GM19239 (cell line): ENCODE data around the gene PTGFRN.

Source experiments
- DNase-seq: peaks from one replicate; pipeline ENCODE4 v3.0.0; 2011; ENCODE audit warnings: low spot score; ENCODE audit not compliant: insufficient read length
- FAIRE-seq: peaks from 2 replicates; lab custom pipeline; 2011; peaks lifted over from hg19 to GRCh38; lab: Jason Lieb, UNC

Gene PTGFRN

DNA sequence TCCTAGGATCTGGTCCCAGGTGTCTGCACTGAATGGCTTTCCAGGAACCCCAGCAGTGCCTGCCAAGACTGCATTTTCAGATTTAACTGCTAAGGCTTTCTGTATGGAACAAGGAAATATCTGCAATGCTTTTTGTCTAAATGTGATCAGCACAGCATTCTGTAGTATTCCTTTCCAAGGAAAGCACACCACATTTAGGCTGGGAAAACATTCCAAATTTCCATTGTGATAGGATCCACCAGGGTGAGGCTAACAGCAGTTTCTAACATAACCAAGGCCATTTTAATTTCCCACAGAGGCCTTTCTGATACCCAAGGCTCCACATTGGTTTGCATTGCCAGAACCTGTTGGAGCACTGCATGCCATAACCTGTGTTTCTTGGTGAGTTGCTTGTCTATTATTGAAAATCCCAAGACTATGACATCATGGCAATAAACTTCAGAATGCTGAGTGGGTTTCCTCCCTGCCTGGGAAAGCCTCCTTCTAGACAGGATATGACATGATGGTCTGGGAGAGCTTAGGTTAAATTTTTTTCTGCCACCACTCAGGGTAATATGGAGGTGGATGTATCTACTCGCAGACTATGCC is 23.3 kb upstream of the PTGFRN start:
- FAIRE-seq = no peak

DNA sequence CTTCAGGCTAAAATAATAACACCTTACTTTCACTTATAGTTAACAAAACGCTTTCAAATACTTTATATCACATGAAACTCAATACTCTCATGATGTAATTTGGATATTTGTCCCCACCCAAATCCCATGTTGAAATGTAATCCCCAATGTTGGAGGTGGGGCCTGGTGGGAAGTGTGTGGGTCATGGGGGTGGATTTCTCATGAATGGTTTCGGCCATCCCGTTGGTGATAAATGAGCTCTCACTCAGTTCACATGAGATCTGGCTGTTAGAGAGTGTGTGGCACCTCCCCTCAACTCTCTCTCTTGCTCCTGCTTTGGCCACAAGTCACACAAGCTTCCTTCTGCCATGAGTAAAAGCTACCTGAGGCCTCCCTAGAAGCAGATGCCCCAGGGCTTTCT is 22.5 kb upstream of the PTGFRN start:
- FAIRE-seq (no peak), DNase-seq (no peak)

More for the DNA sequence above, 23.3 kb upstream of the PTGFRN start:
- DNase-seq = no peak

DNA sequence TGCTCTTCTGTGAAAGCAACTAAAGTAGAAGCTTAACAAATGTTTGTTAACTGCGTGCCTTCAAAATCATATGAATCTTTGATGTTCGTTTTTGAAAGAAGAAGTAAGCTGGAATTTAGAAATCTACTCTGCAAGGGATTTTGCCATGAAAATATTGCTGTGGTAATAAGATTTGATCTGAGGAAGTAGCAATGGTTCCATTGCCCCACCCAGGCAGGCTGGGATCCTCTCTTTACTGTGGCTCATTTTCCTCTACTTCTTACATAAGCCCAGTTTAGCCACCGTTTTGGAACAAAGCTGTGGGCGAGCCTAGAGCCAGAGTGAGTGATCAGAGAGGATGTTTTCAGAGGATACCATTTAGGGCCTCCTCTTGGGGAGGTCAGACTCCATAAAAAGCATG is 20.3 kb upstream of the PTGFRN start:
- FAIRE-seq (no peak), DNase-seq (no peak)

DNA sequence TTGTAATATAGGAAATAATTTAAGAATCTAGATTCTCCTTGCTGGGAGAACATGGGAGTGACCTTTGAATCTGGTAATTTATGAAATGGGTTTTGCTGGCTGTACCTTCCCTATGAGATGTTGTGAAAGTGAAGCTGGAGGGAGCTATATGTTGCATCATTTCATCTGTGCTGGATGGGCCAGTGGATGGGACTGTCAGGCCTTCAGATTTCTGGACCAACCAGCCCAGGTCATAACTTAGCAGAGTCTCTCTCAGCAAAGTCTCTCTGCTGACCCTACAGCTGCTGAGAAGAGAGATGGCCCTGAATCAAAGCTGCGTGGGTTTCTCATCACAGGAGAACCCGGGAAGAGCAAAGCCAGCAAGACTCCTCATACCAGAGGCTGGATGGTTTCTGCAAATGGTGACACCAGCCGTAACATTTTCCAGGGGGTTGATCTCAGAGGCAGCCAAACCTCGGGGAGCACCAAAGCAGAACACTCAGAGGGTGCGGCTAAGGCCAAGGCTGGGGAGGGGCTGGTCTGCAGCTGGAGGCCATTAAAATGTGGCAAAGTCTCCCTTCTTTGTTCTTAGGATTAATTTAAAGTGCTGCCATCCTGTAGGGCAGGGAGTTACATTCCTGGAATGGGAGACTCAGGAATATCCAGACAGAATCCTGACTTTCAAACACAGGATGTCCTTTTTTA is 18.2 kb upstream of the PTGFRN start:
- FAIRE-seq = no peak
- no peak for DNase-seq

DNA sequence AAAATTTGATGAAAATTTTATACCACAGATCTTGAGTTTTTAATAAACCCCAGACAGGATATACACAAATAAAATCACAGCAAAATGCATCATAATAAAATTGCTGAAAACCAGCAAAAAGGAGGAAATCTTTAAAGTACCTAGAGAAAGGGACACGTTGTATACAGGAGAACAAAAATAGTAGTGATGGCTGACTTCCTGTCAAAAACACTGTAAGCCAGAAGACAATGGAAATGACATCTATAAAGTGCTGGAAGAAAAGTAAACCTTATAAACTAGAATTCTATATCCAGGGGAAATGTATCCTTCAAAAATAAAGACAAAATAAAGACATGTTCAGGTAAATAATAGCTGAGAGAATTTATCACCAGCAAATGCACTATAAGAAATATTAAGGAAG is 14.6 kb upstream of the PTGFRN start:
- DNase-seq (no peak), FAIRE-seq (no peak)

DNA sequence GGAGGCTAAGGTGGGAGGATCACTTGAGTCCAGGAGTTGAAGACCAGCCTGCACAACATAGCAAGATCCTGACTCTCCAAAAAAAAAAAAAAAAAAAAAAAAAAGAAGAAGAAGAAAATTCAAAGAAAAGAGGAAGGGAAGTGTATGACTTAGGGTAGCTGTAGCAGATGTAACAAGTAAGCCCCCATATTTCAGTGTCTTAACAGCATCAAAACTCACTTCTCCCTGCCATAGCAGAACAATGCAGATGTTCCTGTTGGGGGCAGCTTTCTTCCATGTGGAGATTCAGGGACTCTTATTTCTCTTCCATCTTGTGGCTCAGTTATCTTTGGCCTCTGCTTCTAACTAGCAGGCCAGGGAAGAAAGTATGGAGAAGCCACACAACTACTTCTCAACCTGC is 10.2 kb upstream of the PTGFRN start:
- no peak for FAIRE-seq
- DNase-seq = no peak

DNA sequence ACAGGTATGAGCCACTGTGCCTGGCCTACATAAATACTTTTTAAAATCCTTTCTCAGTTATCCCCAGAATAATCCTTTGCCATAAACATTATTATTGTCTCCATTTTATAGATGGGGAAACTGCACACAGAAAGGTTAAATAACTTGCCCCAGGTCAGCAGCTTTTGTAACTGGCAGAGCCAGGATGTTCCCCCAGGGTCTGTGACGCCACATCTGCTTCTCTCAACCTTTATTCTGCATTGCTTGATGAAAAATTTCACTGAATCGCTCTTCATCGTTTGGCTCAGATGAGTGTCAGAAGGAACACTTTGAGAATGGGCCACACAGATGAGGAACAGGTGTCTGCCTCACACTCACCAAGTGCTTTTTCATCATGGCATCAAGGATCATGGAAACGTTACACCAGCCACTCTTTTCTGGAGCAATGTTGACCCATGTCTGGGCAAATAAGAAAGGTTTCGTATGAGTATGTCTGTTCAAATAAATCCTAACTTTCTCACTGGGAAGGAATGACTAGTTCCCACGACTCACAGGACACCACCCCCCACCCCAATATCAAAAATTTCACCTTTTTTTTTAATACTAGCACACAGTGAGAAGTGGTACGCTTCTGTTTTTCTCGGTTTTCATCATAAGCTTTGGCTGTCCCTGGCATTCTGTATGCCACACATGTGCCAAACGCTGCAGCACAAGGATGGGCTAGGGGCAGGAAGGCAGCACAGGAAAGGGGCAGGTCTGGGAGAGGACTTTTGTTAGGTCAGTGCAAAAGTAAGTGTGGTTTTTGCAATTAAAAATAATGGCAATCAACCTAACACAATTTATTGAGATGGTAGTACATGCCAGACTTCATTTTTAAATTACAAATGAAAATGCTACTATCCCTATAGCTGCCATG is 9.0 kb upstream of the PTGFRN start:
- no peak for FAIRE-seq
- no peak for DNase-seq

DNA sequence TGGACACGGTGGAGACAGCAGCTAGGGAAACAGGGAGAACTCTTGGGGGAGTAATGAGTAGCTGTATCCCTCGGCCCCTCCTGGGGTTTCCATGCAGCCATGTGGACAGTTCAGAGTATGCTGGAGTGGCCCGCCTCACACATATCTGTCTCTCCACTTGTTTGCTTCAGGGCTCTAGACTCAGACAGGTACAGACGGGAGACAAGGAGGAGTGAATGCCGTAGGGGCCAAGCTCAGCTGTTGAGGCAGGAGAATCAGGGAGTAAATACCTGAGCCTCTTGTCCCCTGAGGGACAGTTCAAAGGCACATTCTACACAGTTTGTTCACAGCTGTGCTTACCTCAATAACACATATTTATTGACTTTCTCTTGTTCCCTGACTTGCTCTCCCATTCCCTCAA is 7.7 kb upstream of the PTGFRN start:
- DNase-seq = no peak
- no peak for FAIRE-seq

DNA sequence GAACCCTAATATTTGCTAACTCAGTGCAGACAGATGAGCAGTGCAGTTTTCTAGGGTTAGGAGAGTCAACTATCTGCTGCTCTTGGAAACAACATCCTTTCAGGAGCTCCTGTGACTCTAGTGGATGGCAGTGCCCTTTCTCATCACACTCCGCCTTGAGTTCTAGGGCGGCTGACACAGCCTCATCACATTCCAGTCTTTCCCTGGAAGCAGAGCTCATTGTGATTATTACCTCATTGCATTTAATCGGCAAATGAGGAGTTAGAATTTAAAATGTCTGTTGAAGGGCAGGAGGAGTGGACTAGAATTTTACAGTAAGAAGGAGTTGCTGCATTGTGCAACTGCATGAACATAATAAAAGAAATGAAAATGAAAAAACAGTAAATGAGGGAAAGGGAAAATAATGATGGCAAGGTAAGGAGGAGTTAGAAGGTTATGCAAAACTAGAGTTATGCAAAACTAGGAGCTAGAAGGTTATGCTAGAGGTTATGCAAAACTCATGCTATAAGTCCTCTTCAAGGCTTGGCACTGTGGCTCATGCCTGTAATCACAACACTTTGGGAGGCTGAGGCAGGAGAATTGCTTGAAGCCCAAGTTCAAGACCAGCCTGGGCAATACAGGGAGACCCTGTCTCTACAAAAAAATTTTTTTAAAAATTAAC is 6.9 kb upstream of the PTGFRN start:
- DNase-seq (no peak), FAIRE-seq (no peak)

DNA sequence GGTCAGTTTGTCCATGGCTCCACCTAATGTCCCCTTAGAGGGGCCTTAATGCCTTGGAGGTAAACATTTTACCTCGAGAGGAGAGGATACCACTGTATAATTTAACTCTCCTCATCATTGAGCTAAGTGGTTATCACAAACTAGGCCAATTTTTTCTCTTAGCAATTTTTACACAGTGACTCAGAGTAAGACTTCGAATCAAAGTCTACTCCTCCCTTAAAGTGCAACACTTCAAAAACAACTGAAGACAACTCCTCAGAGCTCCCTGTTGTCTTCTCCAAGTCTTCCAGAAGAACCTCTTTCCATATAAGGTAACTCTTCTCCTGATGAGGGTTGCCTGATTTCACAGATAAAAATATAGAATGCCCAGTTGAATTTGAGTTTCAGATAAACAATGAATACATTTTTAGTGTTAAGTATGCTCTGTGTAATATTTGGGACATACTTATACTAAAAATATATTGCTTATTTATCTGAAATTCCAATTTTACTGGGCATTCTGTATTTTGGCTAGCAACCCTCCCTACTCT is 4.9 kb upstream of the PTGFRN start:
- no peak for FAIRE-seq
- DNase-seq = no peak

DNA sequence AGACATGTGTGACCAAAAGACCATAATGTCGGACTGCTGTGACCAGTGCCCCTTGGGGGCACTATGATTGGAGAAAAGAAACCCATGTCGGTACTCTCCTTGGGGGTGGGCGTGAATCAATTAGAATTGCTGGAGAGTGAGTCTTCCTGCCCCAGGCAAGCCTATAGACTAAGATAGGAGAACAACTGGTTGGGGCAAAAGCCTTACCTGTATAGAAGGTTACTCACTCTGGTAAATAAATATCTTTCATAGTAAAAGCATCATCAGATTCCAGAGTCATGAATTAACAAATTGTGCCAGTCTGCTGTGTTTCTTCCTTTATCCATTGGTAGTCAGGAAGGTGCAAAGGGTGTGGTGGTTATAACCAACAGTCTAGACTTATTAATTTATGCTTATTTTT is 2.9 kb upstream of the PTGFRN start:
- FAIRE-seq (no peak), DNase-seq (no peak)

DNA sequence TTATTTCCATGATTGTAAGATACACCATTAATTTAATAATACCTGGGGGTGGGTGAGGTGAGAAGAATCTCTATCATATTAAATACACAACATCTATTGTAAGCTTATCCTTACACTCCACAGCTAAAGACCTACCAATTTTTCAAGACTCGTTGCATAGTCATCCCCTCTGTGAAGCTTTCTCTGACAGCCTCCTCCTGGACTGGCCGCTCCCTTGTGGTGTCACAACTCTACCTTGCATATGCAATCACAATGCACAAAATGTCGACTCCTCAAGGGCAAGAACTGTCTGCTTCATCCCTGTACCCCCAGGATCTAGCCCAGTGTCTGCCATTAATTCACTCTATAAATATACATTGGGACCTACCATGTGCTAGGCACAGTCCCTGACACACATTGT is 2.4 kb upstream of the PTGFRN start:
- FAIRE-seq (no peak), DNase-seq (no peak)

DNA sequence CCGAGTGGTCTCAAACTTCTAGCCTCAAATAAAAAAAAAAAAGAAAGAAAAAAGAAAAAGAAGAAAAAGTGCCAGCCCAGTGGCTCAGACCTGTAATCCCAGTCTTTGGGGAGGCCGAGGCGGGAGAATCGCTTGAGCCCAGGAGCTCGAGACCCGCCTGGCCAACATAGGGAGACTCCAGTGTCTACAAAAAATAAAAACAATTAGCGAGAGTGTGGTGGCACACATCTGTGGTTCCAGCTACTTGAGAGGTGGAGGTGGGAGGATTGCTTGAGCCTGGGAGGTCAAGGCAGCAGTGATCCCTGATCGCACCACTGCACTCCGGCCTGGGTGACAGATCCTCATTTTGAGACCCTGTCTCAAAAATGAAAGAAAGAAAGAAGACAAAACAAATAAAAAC is 1.4 kb upstream of the PTGFRN start:
- DNase-seq (no peak), FAIRE-seq (no peak)

DNA sequence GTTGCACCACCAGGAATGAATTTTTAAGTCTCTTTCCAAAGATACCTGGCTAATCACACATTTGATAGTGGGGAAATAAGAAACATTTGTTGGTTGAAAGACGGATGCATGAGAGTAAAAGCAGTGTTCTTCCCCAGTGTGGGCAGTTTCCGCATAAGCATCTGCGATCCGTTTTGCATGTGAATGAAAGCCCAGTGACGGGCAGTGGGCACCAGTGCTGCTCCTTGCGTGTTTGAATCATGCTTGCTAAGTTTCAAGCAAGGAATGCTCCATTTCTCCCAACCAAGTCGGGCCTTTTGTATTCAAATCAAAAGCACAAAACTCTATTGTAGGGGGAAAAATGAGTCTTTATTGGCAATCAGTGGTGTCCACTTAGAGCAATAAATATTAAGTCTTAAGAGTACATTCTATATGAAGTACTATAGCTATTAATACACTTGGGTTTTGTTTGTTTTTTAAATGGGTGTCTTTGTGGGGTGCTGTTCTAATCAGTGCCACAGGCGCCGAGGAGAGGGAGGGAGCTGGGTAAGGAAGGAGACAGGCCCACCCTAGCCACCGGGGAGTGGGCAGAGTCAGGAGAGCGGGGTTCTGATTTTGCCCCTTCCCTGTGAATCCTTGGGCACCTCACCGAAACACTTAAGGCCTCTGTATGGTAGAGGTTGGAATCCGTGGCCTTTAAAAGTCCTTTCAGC is 750 bp upstream of the PTGFRN start:
- FAIRE-seq = no peak

DNA sequence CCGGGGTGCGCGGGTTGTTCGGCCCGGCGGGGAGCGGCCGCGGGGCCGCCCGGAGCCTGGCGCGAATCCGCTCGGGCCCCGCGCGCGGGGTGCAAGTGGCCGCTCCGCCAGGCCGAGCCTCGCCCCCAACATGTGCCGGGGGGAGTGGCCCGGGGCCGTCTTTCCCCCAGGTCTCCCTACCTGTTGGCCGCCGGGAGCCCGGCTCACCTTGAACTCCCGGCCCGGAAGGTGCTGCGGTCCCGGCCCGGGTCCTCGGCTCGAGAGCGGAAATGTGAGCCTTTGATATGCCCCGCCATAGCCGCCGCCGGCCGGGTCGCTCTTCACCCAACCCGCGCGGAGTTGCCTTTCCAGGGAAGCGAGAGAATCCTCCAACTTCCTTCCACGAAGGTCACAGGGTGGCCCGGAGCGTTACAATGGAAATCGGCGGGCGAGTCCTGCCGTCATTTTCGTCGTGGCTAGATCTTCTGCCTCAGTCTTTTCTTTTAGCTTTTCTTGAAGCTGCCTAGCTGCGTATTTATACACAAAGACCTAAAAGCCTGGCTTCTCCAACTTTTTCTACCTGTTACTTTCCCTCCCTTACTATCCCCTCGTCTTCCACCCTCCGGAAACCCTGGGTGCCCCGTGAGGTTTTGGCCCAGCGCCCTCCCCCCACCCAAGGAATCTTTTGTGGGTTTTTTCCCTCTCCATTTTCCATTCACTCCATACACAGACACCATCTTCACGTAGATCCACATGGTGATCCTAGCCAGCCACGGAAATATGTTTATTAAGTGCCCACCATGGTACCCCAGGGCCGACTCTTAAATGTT is 867 bp downstream of the PTGFRN start:
- FAIRE-seq (no peak), DNase-seq (no peak)

More for the DNA sequence above, 750 bp upstream of the PTGFRN start:
- DNase-seq = no peak

DNA sequence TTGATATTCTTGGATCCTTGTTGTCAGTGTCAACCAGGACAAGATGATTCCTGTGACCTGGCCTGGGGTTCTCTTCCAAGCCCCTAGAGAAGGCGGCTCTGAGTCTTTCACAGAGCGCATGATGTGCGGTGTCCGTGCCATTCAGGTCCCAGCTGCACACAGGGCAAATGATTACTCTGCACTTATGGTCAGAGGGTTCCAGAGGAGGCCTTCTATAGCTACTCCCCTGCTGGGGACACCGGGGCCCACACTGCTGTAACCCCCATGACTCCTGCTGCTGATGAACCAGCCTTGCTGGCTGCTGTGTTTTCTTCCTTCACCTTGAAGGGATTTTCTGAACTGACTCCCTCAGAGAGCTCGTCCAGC is 1.5 kb downstream of the PTGFRN start:
- FAIRE-seq = no peak
- DNase-seq = no peak

DNA sequence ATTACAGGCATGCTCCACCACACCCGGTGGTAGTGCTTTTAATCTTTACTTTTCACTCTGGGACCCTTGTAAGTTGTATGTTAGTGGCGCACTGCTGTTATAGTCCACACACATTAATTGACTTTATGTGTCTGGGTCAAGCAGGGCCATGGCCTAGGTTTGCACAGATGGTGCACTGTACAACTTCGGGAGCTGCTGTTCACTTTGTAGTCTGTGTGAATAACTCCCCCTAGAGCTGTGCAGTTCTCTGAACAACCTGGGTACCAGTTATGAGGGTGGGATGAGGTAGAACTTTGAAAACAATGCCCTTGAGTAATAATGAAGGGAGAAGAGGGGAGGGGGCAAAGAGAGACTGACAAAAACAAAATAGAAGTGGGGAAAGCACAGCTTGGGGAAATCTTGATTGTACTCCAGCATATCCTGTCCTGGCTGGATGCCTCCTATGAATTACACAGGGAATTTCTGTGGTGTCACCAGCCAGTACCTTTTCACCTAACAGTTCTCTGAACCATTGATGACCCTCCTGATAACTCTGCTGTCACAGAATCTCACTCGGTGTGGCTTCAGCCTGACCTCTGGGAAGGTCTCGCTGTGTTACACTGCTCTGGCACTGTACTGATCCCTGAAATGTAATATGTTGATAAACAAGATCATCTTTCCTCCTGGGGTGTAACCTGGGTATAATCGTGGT is 2.2 kb downstream of the PTGFRN start:
- no peak for FAIRE-seq
- no peak for DNase-seq

DNA sequence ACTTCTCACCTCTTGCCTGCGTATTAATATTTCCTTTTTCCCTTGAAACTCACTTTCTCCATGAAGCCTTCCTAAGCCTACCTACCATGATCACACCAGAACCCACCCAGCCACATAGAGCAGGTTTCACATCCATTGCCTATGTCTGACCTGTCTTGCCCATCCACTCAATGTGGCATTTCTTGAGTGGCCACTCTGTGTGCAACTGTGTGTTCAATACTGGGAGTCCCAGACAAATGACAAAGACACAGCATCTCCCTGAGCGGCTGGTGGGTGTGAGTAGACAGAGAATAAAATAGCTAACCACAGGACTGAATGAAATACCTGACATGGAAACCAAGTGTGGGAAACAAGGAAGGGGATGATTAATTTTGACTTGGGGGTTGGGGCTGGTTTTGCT is 3.1 kb downstream of the PTGFRN start:
- DNase-seq (no peak), FAIRE-seq (no peak)

DNA sequence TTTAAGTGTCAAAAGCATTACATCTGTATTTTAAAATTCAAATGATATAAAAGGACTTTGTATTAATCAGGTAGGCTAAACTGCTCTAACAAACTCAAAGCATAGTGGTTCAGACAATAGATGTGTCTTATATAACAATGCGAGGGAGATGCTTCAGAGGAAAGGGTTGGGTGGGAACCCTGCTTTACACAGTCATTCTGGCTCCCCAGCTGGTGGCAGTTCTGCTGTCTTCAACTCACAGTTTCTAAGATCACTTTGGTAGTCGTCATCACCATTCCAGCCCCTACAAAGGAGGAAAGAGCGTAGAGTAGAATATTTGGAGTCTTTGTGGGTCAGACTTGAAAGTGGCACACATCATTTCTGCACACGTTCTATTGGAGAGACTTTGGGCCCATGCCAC is 4.2 kb downstream of the PTGFRN start:
- DNase-seq (no peak), FAIRE-seq (no peak)
